ENCODE data around the gene ZNF831.

The ZNF831 gene

DNA sequence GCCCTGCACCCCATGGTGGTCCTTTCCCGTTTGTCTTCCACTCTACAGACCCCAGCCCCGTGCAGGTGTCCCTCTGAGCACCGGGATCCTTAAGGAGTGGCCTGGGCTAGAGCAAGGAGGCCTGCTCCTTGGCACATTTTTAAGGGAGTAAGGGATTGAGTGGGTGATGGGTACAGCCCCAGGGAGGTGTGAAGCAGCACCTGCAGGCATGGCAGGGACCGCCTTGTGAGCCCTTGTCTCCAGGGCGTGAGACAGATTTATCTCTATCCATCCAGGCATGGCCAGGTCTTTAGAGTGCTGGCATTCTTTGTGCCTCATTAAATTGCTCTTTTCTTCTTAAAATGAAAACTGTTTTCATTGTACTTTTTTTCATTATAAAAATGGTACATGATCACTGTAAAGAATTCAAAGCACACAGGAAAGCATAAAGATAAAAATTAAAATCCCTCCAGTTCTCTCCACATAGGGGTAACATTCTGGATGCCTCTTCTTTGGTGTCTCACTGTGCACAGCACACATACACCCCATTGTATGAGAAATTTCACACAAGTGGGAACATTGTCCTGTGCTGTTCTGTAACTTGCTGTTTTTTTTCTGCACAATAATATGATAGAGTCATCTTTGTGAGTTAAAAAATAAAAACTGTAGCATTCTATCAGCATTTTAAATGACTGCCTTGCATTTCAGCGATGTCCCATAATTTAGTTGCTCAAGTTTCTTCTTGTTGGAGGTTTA, 31.9 kb upstream of the ZNF831 start:
- TF ChIP-seq EGR1 (IDR thresholded peaks at IDR 0.05), result no peak
- TF ChIP-seq TCF12 (IDR thresholded peaks at IDR 0.05; ENCODE audit: low read depth), result no peak
- TF ChIP-seq NFIC (IDR thresholded peaks at IDR 0.05), result no peak
- TF ChIP-seq TEAD4 (IDR thresholded peaks at IDR 0.05), result no peak

DNA sequence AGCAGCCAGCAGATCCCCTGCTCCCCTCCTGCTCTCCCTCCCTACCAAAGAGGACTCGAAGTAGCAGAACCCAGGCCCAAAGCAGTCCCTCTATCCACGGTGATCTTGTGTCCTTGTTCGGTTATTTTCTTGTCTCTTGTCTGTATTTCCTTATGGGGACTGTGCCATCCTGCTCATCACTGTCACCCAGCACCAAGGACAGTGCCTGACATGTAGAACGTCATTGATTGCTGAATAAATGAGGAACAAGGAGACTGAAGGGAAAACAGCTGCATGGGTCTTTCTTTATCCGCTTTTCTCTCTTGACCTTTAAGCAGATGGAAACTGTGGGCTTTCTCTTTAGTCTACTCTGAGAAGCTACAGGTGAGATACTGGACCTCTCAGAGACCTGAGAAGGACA, 29.4 kb upstream of the ZNF831 start:
- TF ChIP-seq, protein P1, sequence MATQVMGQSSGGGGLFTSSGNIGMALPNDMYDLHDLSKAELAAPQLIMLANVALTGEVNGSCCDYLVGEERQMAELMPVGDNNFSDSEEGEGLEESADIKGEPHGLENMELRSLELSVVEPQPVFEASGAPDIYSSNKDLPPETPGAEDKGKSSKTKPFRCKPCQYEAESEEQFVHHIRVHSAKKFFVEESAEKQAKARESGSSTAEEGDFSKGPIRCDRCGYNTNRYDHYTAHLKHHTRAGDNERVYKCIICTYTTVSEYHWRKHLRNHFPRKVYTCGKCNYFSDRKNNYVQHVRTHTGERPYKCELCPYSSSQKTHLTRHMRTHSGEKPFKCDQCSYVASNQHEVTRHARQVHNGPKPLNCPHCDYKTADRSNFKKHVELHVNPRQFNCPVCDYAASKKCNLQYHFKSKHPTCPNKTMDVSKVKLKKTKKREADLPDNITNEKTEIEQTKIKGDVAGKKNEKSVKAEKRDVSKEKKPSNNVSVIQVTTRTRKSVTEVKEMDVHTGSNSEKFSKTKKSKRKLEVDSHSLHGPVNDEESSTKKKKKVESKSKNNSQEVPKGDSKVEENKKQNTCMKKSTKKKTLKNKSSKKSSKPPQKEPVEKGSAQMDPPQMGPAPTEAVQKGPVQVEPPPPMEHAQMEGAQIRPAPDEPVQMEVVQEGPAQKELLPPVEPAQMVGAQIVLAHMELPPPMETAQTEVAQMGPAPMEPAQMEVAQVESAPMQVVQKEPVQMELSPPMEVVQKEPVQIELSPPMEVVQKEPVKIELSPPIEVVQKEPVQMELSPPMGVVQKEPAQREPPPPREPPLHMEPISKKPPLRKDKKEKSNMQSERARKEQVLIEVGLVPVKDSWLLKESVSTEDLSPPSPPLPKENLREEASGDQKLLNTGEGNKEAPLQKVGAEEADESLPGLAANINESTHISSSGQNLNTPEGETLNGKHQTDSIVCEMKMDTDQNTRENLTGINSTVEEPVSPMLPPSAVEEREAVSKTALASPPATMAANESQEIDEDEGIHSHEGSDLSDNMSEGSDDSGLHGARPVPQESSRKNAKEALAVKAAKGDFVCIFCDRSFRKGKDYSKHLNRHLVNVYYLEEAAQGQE (IDR thresholded peaks at IDR 0.05; ENCODE audit: low read depth), result peak; percentile 76
- no peak for TF ChIP-seq ZBTB7A (IDR thresholded peaks at IDR 0.05; ENCODE audit: low read depth)

DNA sequence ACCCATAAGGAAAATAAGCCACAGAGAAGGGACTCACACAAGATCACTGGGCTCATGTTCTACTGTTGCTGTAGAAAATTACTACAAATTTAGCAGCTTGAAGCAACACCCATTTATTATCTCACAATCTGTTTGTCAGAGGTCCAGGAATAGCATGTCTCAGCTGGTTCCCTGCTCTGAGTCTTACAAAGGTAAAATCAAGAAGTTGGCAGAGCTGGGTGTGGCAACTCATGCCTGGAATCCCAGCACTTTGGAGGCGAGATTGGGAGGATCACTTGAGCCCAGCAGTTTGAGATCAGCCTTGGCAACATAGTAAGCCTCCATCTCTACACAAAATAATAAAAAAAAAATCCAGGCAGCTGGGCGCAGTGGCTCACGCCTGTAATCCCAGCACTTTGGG, 28.5 kb upstream of the ZNF831 start:
- TF ChIP-seq TAF1 (IDR thresholded peaks at IDR 0.05; ENCODE audit: low read depth), result no peak
- TF ChIP-seq, protein P2, sequence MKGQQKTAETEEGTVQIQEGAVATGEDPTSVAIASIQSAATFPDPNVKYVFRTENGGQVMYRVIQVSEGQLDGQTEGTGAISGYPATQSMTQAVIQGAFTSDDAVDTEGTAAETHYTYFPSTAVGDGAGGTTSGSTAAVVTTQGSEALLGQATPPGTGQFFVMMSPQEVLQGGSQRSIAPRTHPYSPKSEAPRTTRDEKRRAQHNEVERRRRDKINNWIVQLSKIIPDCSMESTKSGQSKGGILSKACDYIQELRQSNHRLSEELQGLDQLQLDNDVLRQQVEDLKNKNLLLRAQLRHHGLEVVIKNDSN (IDR thresholded peaks at IDR 0.05), result no peak
- no peak for TF ChIP-seq ZBTB7A (IDR thresholded peaks at IDR 0.05; ENCODE audit: low read depth)
- TF ChIP-seq NFIC (IDR thresholded peaks at IDR 0.05), result no peak
- TF ChIP-seq CREB1 (IDR thresholded peaks at IDR 0.05; ENCODE audit: low read depth), result no peak
- no peak for TF ChIP-seq EP300 (IDR thresholded peaks at IDR 0.05; ENCODE audit: borderline replicate concordance)
- TF ChIP-seq, protein P3, sequence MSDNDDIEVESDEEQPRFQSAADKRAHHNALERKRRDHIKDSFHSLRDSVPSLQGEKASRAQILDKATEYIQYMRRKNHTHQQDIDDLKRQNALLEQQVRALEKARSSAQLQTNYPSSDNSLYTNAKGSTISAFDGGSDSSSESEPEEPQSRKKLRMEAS (IDR thresholded peaks at IDR 0.05), result no peak
- TF ChIP-seq CEBPB (IDR thresholded peaks at IDR 0.05), result no peak
- TF ChIP-seq, protein P1 (IDR thresholded peaks at IDR 0.05; ENCODE audit: low read depth), result no peak
- TF ChIP-seq TCF12 (IDR thresholded peaks at IDR 0.05; ENCODE audit: low read depth), result no peak
- TF ChIP-seq RAD21 (IDR thresholded peaks at IDR 0.05; ENCODE audit: low read depth), result no peak
- TF ChIP-seq TEAD4 (IDR thresholded peaks at IDR 0.05), result no peak
- TF ChIP-seq FOXM1 (IDR thresholded peaks at IDR 0.05; ENCODE audit: borderline replicate concordance, low read depth), result no peak
- TF ChIP-seq YY1 (IDR thresholded peaks at IDR 0.05; ENCODE audit: low read depth), result no peak
- TF ChIP-seq EGR1 (IDR thresholded peaks at IDR 0.05), result no peak

DNA sequence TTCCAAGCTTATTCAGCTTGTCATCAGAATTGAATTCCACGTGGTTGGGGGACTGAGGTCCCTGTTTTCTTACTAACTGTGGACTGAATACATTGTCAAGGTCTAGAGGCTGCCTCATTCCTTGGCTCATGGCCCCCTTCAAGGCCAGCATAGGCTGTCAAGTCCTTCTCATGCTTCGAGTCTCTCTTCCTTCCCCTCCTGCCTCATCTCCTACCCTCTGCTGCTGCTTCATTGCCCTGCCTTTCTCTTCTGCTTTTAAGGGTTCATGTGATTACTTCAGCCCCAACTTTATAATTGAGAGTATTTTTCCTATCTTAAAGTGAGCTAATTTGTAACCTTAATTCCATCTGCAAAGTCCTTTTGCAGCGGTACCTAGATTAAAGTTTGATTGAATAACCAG, 27.6 kb upstream of the ZNF831 start:
- TF ChIP-seq TCF12 (IDR thresholded peaks at IDR 0.05; ENCODE audit: low read depth) (no peak), EGR1 (IDR thresholded peaks at IDR 0.05) (no peak), TAF1 (IDR thresholded peaks at IDR 0.05; ENCODE audit: low read depth) (no peak), EP300 (IDR thresholded peaks at IDR 0.05; ENCODE audit: borderline replicate concordance) (no peak), RAD21 (IDR thresholded peaks at IDR 0.05; ENCODE audit: low read depth) (no peak), TEAD4 (IDR thresholded peaks at IDR 0.05) (no peak), CREB1 (IDR thresholded peaks at IDR 0.05; ENCODE audit: low read depth) (no peak)
- TF ChIP-seq, protein P3 (IDR thresholded peaks at IDR 0.05), result no peak

DNA sequence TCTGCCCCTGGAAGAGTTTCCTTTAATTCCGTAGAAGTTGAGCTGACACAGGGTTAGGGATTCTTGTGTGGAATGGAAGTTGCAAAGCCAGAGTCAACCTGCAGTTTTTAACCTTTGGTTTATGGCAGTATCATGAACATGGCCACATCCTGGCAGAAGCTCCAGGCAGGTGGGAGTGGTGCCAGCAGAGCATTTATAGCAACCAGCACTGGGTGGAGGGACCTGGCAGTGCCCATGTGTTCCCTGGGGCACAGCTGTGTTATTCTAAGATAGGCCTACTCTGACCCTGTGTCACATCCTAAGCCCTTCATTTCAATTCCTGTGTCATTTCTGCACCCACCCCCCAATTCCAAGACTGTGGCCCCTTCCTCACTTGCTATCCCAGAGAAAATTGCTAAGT, 26.1 kb upstream of the ZNF831 start:
- no peak for TF ChIP-seq CEBPB (IDR thresholded peaks at IDR 0.05)
- TF ChIP-seq TEAD4 (IDR thresholded peaks at IDR 0.05), result no peak
- TF ChIP-seq TAF1 (IDR thresholded peaks at IDR 0.05; ENCODE audit: low read depth), result no peak
- TF ChIP-seq, protein P3 (IDR thresholded peaks at IDR 0.05), result no peak
- TF ChIP-seq EGR1 (IDR thresholded peaks at IDR 0.05), result no peak
- no peak for TF ChIP-seq YY1 (IDR thresholded peaks at IDR 0.05; ENCODE audit: low read depth)
- TF ChIP-seq, protein P2 (IDR thresholded peaks at IDR 0.05), result no peak
- TF ChIP-seq, protein P1 (IDR thresholded peaks at IDR 0.05; ENCODE audit: low read depth), result no peak
- TF ChIP-seq CREB1 (IDR thresholded peaks at IDR 0.05; ENCODE audit: low read depth), result no peak
- no peak for TF ChIP-seq TCF12 (IDR thresholded peaks at IDR 0.05; ENCODE audit: low read depth)
- no peak for TF ChIP-seq RAD21 (IDR thresholded peaks at IDR 0.05; ENCODE audit: low read depth)
- no peak for TF ChIP-seq NFIC (IDR thresholded peaks at IDR 0.05)
- TF ChIP-seq FOXM1 (IDR thresholded peaks at IDR 0.05; ENCODE audit: borderline replicate concordance, low read depth), result no peak
- no peak for TF ChIP-seq ZBTB7A (IDR thresholded peaks at IDR 0.05; ENCODE audit: low read depth)
- TF ChIP-seq EP300 (IDR thresholded peaks at IDR 0.05; ENCODE audit: borderline replicate concordance), result no peak
